IPS DF 6.9 (cell line): ENCODE results near the gene BRAT1.
"Not testable (repeated sequence)": the region's sequence is repeated elsewhere in the genome, so short reads cannot be mapped to it uniquely, and the experiment has no call there.

Experiments used
- DNase-seq: peaks from one replicate; pipeline ENCODE4 v3.0.0-alpha.2; 2013; ENCODE audit warnings: low read depth, low spot score
- H3K27ac ChIP-seq: one replicate; pipeline ENCODE4 v1.5.1; 2013; ENCODE audit warnings: low read length, control low read depth
- H3K27me3 ChIP-seq: 2 replicates; pipeline ENCODE4 v1.6.1; 2013; ENCODE audit warnings: mild to moderate bottlenecking, low read length; ENCODE audit not compliant: control insufficient read depth, insufficient read depth
- H3K36me3 ChIP-seq: 2 replicates; pipeline ENCODE4 v1.6.1; 2013; ENCODE audit warnings: low read length; ENCODE audit not compliant: control insufficient read depth, insufficient read depth
- H3K4me1 ChIP-seq: 2 replicates; pipeline ENCODE4 v1.6.1; 2013; ENCODE audit warnings: low read length; ENCODE audit not compliant: control insufficient read depth, insufficient read depth
- H3K4me3 ChIP-seq: 2 replicates; pipeline ENCODE4 v1.5.1; 2013; ENCODE audit warnings: mild to moderate bottlenecking, low read length
- H3K9me3 ChIP-seq: 2 replicates; pipeline ENCODE4 v1.6.1; 2013; ENCODE audit warnings: low read length, inconsistent platforms; ENCODE audit not compliant: control insufficient read depth, insufficient read depth
- WGBS: extraction: QIAGEN DNeasy Blood & Tissue Kit; methylation state at CpG from one replicate; pipeline ENCODE4 v1.1.7; 2013; ENCODE audit warnings: mixed read lengths, missing lambda C conversion rate; ENCODE audit not compliant: insufficient read length, insufficient coverage; 5-methylcytosine and 5-hydroxymethylcytosine counted together

The BRAT1 gene

GRCh38 chr7:2534214-2534613 is 21.1 kb downstream of the BRAT1 start:
- not testable (repeated sequence) for H3K4me1 ChIP-seq, DNase-seq, H3K27me3 ChIP-seq, H3K4me3 ChIP-seq, H3K27ac ChIP-seq, H3K9me3 ChIP-seq
- WGBS = no CpG with 5 or more reads among the region's 34 CpGs
- H3K36me3 ChIP-seq = peaks cover 14% of the 10 kb centered on the region

- H3K27ac ChIP-seq, H3K9me3 ChIP-seq, H3K4me3 ChIP-seq, H3K4me1 ChIP-seq, H3K36me3 ChIP-seq, H3K27me3 ChIP-seq, DNase-seq: not testable (repeated sequence)
- WGBS = no CpG with 5 or more reads among the region's 8 CpGs
Measured at GRCh38 chr7:2533566-2533965, 21.8 kb downstream of the BRAT1 start.

GRCh38 chr7:2532816-2533215 is 22.5 kb downstream of the BRAT1 start:
- H3K4me3 ChIP-seq, H3K27me3 ChIP-seq, DNase-seq, H3K4me1 ChIP-seq, H3K9me3 ChIP-seq, H3K36me3 ChIP-seq, H3K27ac ChIP-seq: not testable (repeated sequence)
- WGBS = no CpG with 5 or more reads among the region's 8 CpGs

GRCh38 chr7:2532199-2532772 is 23.0 kb downstream of the BRAT1 start:
- H3K27ac ChIP-seq, H3K4me3 ChIP-seq, H3K27me3 ChIP-seq, H3K4me1 ChIP-seq, DNase-seq, H3K36me3 ChIP-seq, H3K9me3 ChIP-seq: not testable (repeated sequence)
- no CpG with 5 or more reads among the region's 15 CpGs for WGBS

- DNase-seq, H3K4me3 ChIP-seq, H3K36me3 ChIP-seq, H3K27ac ChIP-seq, H3K4me1 ChIP-seq, H3K9me3 ChIP-seq, H3K27me3 ChIP-seq: not testable (repeated sequence)
- no CpG with 5 or more reads among the region's 17 CpGs for WGBS
Measured at GRCh38 chr7:2531796-2532110, 23.6 kb downstream of the BRAT1 start.

- no CpG with 5 or more reads among the region's 43 CpGs for WGBS
- peaks cover 14% of the 10 kb centered on the region; the same call in 1 of the 2 replicates for H3K36me3 ChIP-seq
- not testable (repeated sequence) for H3K4me3 ChIP-seq, DNase-seq, H3K9me3 ChIP-seq, H3K27me3 ChIP-seq, H3K4me1 ChIP-seq, H3K27ac ChIP-seq
Measured at GRCh38 chr7:2530994-2531795, 24.1 kb downstream of the BRAT1 start.

GRCh38 chr7:2530071-2530987 is 25.0 kb downstream of the BRAT1 start:
- Histone ChIP-seq H3K4me1 (peaks cover 6% of the 10 kb centered on the region), H3K36me3 (peaks cover 18% of the 10 kb centered on the region; the same call in 1 of the 2 replicates), H3K4me3 (no peak overlapping the region), H3K27me3 (no peaks in the 10 kb centered on the region), H3K9me3 (no peaks in the 10 kb centered on the region), H3K27ac (no peak overlapping the region)
- no peak for DNase-seq
- WGBS = no CpG with 5 or more reads among the region's 16 CpGs

GRCh38 chr7:2529161-2530070 is 25.9 kb downstream of the BRAT1 start:
- DNase-seq = no peak
- H3K9me3 ChIP-seq = no peaks in the 10 kb centered on the region
- no CpG with 5 or more reads among the region's 30 CpGs for WGBS
- H3K27me3 ChIP-seq = no peaks in the 10 kb centered on the region
- H3K36me3 ChIP-seq = peaks cover 18% of the 10 kb centered on the region; the same call in 1 of the 2 replicates
- H3K4me3 ChIP-seq = no peak overlapping the region
- H3K4me1 ChIP-seq = peaks cover 9% of the 10 kb centered on the region
- no peak overlapping the region for H3K27ac ChIP-seq

GRCh38 chr7:2528481-2529095 is 26.7 kb downstream of the BRAT1 start:
- Histone ChIP-seq H3K9me3 (no peaks in the 10 kb centered on the region), H3K27ac (no peak overlapping the region), H3K4me3 (no peak overlapping the region), H3K4me1 (peaks cover 15% of the 10 kb centered on the region), H3K27me3 (no peaks in the 10 kb centered on the region), H3K36me3 (peaks cover 18% of the 10 kb centered on the region; the same call in 1 of the 2 replicates)
- DNase-seq = no peak
- no CpG with 5 or more reads among the region's 18 CpGs for WGBS
